ENCODE results near the gene DERL2.

DERL2 gene

GRCh38 chr17:5486206-5487124 is 487 bp upstream of the DERL2 start, which contains the start of gene MIS12 (continued):
- TF ChIP-seq ZC3H10 (CRISPR knock-in tag; IDR thresholded peaks at IDR 0.05) = no peak
- TF ChIP-seq GLIS3 (CRISPR knock-in tag; IDR thresholded peaks at IDR 0.05) = 0 out of 2 replicates have a peak, but pooled peaks have one; percentile 49
- no peak for TF ChIP-seq SNAI2 (CRISPR knock-in tag; IDR thresholded peaks at IDR 0.05)
- no peak for TF ChIP-seq ZNF565 (CRISPR knock-in tag; conservative IDR thresholded peaks at IDR 0.05; ENCODE audit: low read depth)

- TF ChIP-seq TOX (CRISPR knock-in tag; IDR thresholded peaks at IDR 0.05; ENCODE audit: borderline replicate concordance) = no peak
- TF ChIP-seq OSR1 (CRISPR knock-in tag; IDR thresholded peaks at IDR 0.05) = no peak
- no peak for TF ChIP-seq BACH2 (CRISPR knock-in tag; IDR thresholded peaks at IDR 0.05; ENCODE audit: borderline replicate concordance)
- no peak for TF ChIP-seq ISL1 (CRISPR knock-in tag; IDR thresholded peaks at IDR 0.05)
- no peak for TF ChIP-seq SNAI2 (CRISPR knock-in tag; IDR thresholded peaks at IDR 0.05)
- no peak for TF ChIP-seq CREB5 (CRISPR knock-in tag; IDR thresholded peaks at IDR 0.05; ENCODE audit: low read depth)
- TF ChIP-seq ZNF70 (CRISPR knock-in tag; IDR thresholded peaks at IDR 0.05) = no peak
- TF ChIP-seq CSRNP3 (CRISPR knock-in tag; IDR thresholded peaks at IDR 0.05) = no peak
- TF ChIP-seq ZFP3 (CRISPR knock-in tag; IDR thresholded peaks at IDR 0.05) = no peak
- TF ChIP-seq TSHZ2 (CRISPR knock-in tag; IDR thresholded peaks at IDR 0.05) = no peak
- TF ChIP-seq PPARA (CRISPR knock-in tag; IDR thresholded peaks at IDR 0.05; ENCODE audit: borderline replicate concordance) = no peak
- no peak for TF ChIP-seq POU6F1 (CRISPR knock-in tag; IDR thresholded peaks at IDR 0.05; ENCODE audit: borderline replicate concordance, low read depth)
- no peak for TF ChIP-seq CSDC2 (CRISPR knock-in tag; IDR thresholded peaks at IDR 0.05)
- no peak for TF ChIP-seq PATZ1 (CRISPR knock-in tag; IDR thresholded peaks at IDR 0.05; ENCODE audit: borderline replicate concordance)
- TF ChIP-seq RARB (CRISPR knock-in tag; IDR thresholded peaks at IDR 0.05) = no peak
- no peak for TF ChIP-seq ZNF8 (CRISPR knock-in tag; IDR thresholded peaks at IDR 0.05)
- no peak for TF ChIP-seq ZNF565 (CRISPR knock-in tag; conservative IDR thresholded peaks at IDR 0.05; ENCODE audit: low read depth)
- TF ChIP-seq ARNTL (CRISPR knock-in tag; IDR thresholded peaks at IDR 0.05; ENCODE audit: borderline replicate concordance, low read depth) = no peak
- no peak for TF ChIP-seq ESRRG (CRISPR knock-in tag; IDR thresholded peaks at IDR 0.05)
- no peak for ATAC-seq
These were observed 4.5 kb downstream of the DERL2 start for GRCh38 chr17:5481451-5481850.

GRCh38 chr17:5480962-5481361 is 5.0 kb downstream of the DERL2 start:
- TF ChIP-seq ZC3H10 (CRISPR knock-in tag; IDR thresholded peaks at IDR 0.05) (no peak), TCF4 (CRISPR knock-in tag; IDR thresholded peaks at IDR 0.05; ENCODE audit: borderline replicate concordance) (no peak), ISL1 (CRISPR knock-in tag; IDR thresholded peaks at IDR 0.05) (no peak), ZNF70 (CRISPR knock-in tag; IDR thresholded peaks at IDR 0.05) (no peak), POU6F1 (CRISPR knock-in tag; IDR thresholded peaks at IDR 0.05; ENCODE audit: borderline replicate concordance, low read depth) (no peak), ESRRG (CRISPR knock-in tag; IDR thresholded peaks at IDR 0.05) (no peak), GLIS3 (CRISPR knock-in tag; IDR thresholded peaks at IDR 0.05) (no peak), CSDC2 (CRISPR knock-in tag; IDR thresholded peaks at IDR 0.05) (no peak), RARB (CRISPR knock-in tag; IDR thresholded peaks at IDR 0.05) (no peak), ZFP3 (CRISPR knock-in tag; IDR thresholded peaks at IDR 0.05) (no peak), ZFP30 (CRISPR knock-in tag; IDR thresholded peaks at IDR 0.05) (no peak), CREB5 (CRISPR knock-in tag; IDR thresholded peaks at IDR 0.05; ENCODE audit: low read depth) (no peak), ZNF565 (CRISPR knock-in tag; conservative IDR thresholded peaks at IDR 0.05; ENCODE audit: low read depth) (no peak), BACH2 (CRISPR knock-in tag; IDR thresholded peaks at IDR 0.05; ENCODE audit: borderline replicate concordance) (no peak), SNAI2 (CRISPR knock-in tag; IDR thresholded peaks at IDR 0.05) (no peak), PPARA (CRISPR knock-in tag; IDR thresholded peaks at IDR 0.05; ENCODE audit: borderline replicate concordance) (no peak)
- no peak for ATAC-seq

All from SK-N-SH treated with all-trans-retinoic acid at 6 μM for 48 hours (cell line).